Measurements from ENCODE around the gene RAX2. TPM values are rescaled to one million over a fixed set of nuclear protein-coding genes. Genes with fewer than 3 reads are reported as not detected.

Gene RAX2
- total and polyA plus RNA-seq, 2 of the 13 experiments (the other 11 are each of a cell fraction or from before 2014, with no cell fraction given) = not detected

- TF ChIP-seq ZNF652 (CRISPR knock-in tag; IDR thresholded peaks at IDR 0.05; ENCODE audit: borderline replicate concordance, low read depth) = peak; percentile 72; the same call in 1 of the 2 replicates
- peak; percentile 48 to 84 for TF ChIP-seq POLR2A (IDR thresholded peaks at IDR 0.05; ENCODE audit: insufficient read depth in 1 of 2, low read depth in 2 of 2, low read length in 2 of 2)
- TF ChIP-seq TIGD3 (CRISPR knock-in tag; IDR thresholded peaks at IDR 0.05; ENCODE audit: borderline replicate concordance) = no peak
- TF ChIP-seq LBX2 (CRISPR knock-in tag; IDR thresholded peaks at IDR 0.05; ENCODE audit: borderline replicate concordance) = no peak
- no peak for TF ChIP-seq ZNF121 (CRISPR knock-in tag; IDR thresholded peaks at IDR 0.05)
- no peak for TF ChIP-seq PHF5A (CRISPR knock-in tag; IDR thresholded peaks at IDR 0.05; ENCODE audit: low read depth, unreplicated experiment)
- no peak for TF ChIP-seq REXO4 (CRISPR knock-in tag; IDR thresholded peaks at IDR 0.05; ENCODE audit: borderline replicate concordance)
- TF ChIP-seq ZNF335 (CRISPR knock-in tag; IDR thresholded peaks at IDR 0.05) = peak; percentile 87
- no peak for TF ChIP-seq ZNF414 (CRISPR knock-in tag; IDR thresholded peaks at IDR 0.05)
- TF ChIP-seq ZNF143 (CRISPR knock-in tag; IDR thresholded peaks at IDR 0.05) = peak; percentile 99
- TF ChIP-seq STAG1 (CRISPR knock-in tag; IDR thresholded peaks at IDR 0.05) = no peak
- peak; percentile 88; the same call in 1 of the 2 replicates for TF ChIP-seq ZNF547 (CRISPR knock-in tag; IDR thresholded peaks at IDR 0.05)
- 0 out of 2 replicates have a peak, but pooled peaks have one; percentile 57 for TF ChIP-seq ZNF263 (CRISPR knock-in tag; IDR thresholded peaks at IDR 0.05)
- TF ChIP-seq RBM22 (optimal IDR thresholded peaks at IDR 0.05; ENCODE audit: low read length) = no peak
- TF ChIP-seq YY1 (IDR thresholded peaks at IDR 0.05; ENCODE audit: insufficient read depth, insufficient replicate concordance, low read depth, low read length) = peak; percentile 71
- peak; percentile 77 for TF ChIP-seq XRCC5 (optimal IDR thresholded peaks at IDR 0.05; ENCODE audit: low read length)
- peak; percentile 88 for TF ChIP-seq POLR2AphosphoS5 (IDR thresholded peaks at IDR 0.05; ENCODE audit: low read depth, low read length)
- no peak for TF ChIP-seq ZSCAN25 (CRISPR knock-in tag; IDR thresholded peaks at IDR 0.05)
- no peak for TF ChIP-seq CCDC6 (CRISPR knock-in tag; IDR thresholded peaks at IDR 0.05)
- TF ChIP-seq ZNF773 (CRISPR knock-in tag; IDR thresholded peaks at IDR 0.05; ENCODE audit: borderline replicate concordance) = peak; percentile 10; the same call in 1 of the 2 replicates
- peak; percentile 67; the same call in 1 of the 2 replicates for TF ChIP-seq KDM5A (IDR thresholded peaks at IDR 0.05; ENCODE audit: borderline replicate concordance, low read length)
- peak; percentile 68; the same call in 1 of the 2 replicates for TF ChIP-seq ZNF225 (CRISPR knock-in tag; IDR thresholded peaks at IDR 0.05)
- TF ChIP-seq LRRFIP1 (CRISPR knock-in tag; conservative IDR thresholded peaks at IDR 0.05) = no peak
- no peak for TF ChIP-seq SRSF4 (IDR thresholded peaks at IDR 0.05; ENCODE audit: low read depth, low read length, poor library complexity, severe bottlenecking)
- peak; percentile 86; the same call in 1 of the 2 replicates for TF ChIP-seq ZNF619 (CRISPR knock-in tag; IDR thresholded peaks at IDR 0.05)
- TF ChIP-seq ZNF672 (CRISPR knock-in tag; IDR thresholded peaks at IDR 0.05) = no peak
- peak; percentile 36; the same call in 1 of the 2 replicates for TF ChIP-seq KMT2B (CRISPR knock-in tag; IDR thresholded peaks at IDR 0.05)
These were observed 10.5 kb downstream of the RAX2 start, which contains the start of gene APBA3 (continued) for GRCh38 chr19:3761382-3762129.
